ENCODE results near the gene GPC5. TPM values are rescaled to one million over a fixed set of nuclear protein-coding genes. Genes with fewer than 3 reads are reported as not detected.
A peak's percentile ranks its signal among the peaks of the same experiment; 100 is the strongest.

The GPC5 gene
- total and polyA plus RNA-seq, 9 of the 15 experiments (the other 6 are each of a cell fraction or from before 2014, with no cell fraction given), result 0.18 to 0.27 TPM; not detected in 7

- TF ChIP-seq C11orf30 (IDR thresholded peaks at IDR 0.05; ENCODE audit: low read depth), result no peak
- TF ChIP-seq RFX5 (IDR thresholded peaks at IDR 0.05; ENCODE audit: low read depth, low read length), result no peak
- TF ChIP-seq, protein P1, sequence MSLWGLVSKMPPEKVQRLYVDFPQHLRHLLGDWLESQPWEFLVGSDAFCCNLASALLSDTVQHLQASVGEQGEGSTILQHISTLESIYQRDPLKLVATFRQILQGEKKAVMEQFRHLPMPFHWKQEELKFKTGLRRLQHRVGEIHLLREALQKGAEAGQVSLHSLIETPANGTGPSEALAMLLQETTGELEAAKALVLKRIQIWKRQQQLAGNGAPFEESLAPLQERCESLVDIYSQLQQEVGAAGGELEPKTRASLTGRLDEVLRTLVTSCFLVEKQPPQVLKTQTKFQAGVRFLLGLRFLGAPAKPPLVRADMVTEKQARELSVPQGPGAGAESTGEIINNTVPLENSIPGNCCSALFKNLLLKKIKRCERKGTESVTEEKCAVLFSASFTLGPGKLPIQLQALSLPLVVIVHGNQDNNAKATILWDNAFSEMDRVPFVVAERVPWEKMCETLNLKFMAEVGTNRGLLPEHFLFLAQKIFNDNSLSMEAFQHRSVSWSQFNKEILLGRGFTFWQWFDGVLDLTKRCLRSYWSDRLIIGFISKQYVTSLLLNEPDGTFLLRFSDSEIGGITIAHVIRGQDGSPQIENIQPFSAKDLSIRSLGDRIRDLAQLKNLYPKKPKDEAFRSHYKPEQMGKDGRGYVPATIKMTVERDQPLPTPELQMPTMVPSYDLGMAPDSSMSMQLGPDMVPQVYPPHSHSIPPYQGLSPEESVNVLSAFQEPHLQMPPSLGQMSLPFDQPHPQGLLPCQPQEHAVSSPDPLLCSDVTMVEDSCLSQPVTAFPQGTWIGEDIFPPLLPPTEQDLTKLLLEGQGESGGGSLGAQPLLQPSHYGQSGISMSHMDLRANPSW (CRISPR knock-in tag; IDR thresholded peaks at IDR 0.05), result no peak
- TF ChIP-seq ZNF589 (CRISPR knock-in tag; IDR thresholded peaks at IDR 0.05; ENCODE audit: low read depth), result no peak
- TF ChIP-seq RFX7 (CRISPR knock-in tag; IDR thresholded peaks at IDR 0.05), result no peak
- TF ChIP-seq TEAD4 (IDR thresholded peaks at IDR 0.05; ENCODE audit: low read length), result no peak
- no peak for TF ChIP-seq TEAD4 (CRISPR knock-in tag; IDR thresholded peaks at IDR 0.05; ENCODE audit: borderline replicate concordance)
- no peak for TF ChIP-seq ZSCAN29 (IDR thresholded peaks at IDR 0.05)
- TF ChIP-seq TGIF2 (CRISPR knock-in tag; IDR thresholded peaks at IDR 0.05), result no peak
- TF ChIP-seq NFATC3 (IDR thresholded peaks at IDR 0.05), result no peak
- no peak for TF ChIP-seq POLR3G (IDR thresholded peaks at IDR 0.05; ENCODE audit: extremely low read depth, insufficient read length, insufficient replicate concordance)
- TF ChIP-seq ZNF184 (CRISPR knock-in tag; IDR thresholded peaks at IDR 0.05), result 0 out of 2 replicates have a peak, but pooled peaks have one; percentile 23
- TF ChIP-seq HNRNPUL1 (IDR thresholded peaks at IDR 0.05; ENCODE audit: low read length), result no peak
- no peak for TF ChIP-seq PHF21A (IDR thresholded peaks at IDR 0.05; ENCODE audit: borderline replicate concordance, low read depth)
- TF ChIP-seq SAP30 (IDR thresholded peaks at IDR 0.05; ENCODE audit: borderline replicate concordance, insufficient read depth, low read depth, low read length, poor library complexity, severe bottlenecking), result no peak
- TF ChIP-seq ZFP91 (CRISPR knock-in tag; IDR thresholded peaks at IDR 0.05), result no peak
- TF ChIP-seq ZEB2 (IDR thresholded peaks at IDR 0.05), result no peak
- no peak for TF ChIP-seq ILK (tag; IDR thresholded peaks at IDR 0.05; ENCODE audit: borderline replicate concordance, low read depth)
- TF ChIP-seq NEUROD1 (IDR thresholded peaks at IDR 0.05; ENCODE audit: borderline replicate concordance, low read depth, low read length, partially characterized antibody), result no peak
- TF ChIP-seq POLR2H (tag; IDR thresholded peaks at IDR 0.05; ENCODE audit: low read depth), result no peak
- 0 out of 2 replicates have a peak, but pooled peaks have one; percentile 24 for TF ChIP-seq ZNF436 (CRISPR knock-in tag; IDR thresholded peaks at IDR 0.05)
- no peak for TF ChIP-seq MBD2 (IDR thresholded peaks at IDR 0.05; ENCODE audit: borderline replicate concordance, low read depth)
- TF ChIP-seq SRSF1 (IDR thresholded peaks at IDR 0.05; ENCODE audit: low read depth, low read length), result no peak
- TF ChIP-seq ZC3H8 (IDR thresholded peaks at IDR 0.05), result no peak
- TF ChIP-seq, protein P2, sequence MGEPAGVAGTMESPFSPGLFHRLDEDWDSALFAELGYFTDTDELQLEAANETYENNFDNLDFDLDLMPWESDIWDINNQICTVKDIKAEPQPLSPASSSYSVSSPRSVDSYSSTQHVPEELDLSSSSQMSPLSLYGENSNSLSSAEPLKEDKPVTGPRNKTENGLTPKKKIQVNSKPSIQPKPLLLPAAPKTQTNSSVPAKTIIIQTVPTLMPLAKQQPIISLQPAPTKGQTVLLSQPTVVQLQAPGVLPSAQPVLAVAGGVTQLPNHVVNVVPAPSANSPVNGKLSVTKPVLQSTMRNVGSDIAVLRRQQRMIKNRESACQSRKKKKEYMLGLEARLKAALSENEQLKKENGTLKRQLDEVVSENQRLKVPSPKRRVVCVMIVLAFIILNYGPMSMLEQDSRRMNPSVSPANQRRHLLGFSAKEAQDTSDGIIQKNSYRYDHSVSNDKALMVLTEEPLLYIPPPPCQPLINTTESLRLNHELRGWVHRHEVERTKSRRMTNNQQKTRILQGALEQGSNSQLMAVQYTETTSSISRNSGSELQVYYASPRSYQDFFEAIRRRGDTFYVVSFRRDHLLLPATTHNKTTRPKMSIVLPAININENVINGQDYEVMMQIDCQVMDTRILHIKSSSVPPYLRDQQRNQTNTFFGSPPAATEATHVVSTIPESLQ (CRISPR knock-in tag; IDR thresholded peaks at IDR 0.05), result no peak
These were observed 1116.2 kb downstream of the GPC5 start (continued) for GRCh38 chr13:92514420-92515125.
